ENCODE results near the gene NEXN.
"Not testable (repeated sequence)": the region's sequence is repeated elsewhere in the genome, so short reads cannot be mapped to it uniquely, and the experiment has no call there.

The NEXN gene

DNA sequence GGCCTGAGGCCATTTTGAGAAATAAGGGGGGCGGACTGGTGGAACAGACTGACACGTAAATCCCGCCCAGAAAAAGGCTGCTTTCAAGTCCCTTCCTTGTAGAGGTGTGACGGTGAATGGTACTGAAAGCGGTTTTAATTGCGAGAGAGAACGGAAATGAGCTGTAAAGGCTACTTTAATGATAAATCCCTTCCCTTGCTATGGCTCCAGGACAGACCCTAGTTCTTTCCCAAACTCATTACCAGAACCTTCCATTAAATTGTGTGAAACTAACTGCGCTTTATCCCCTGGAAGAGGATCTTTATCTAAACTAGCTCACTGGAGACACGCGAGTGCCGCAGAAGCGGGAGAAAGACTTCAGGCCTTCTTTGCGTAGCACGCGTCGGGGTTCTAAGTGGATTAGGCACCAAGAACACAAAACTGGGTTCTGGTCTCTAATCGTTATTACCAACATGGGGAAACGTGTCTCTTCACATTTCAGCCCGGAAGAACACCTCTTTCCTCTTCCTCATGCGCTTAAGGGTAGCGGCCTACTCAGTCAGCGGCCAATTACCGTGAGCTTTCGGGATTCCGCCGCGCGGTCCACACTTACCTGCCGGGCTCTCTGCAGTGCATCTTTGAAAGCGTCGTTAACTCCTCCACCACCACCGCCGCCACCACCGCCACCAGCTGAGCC, 90.0 kb downstream of the NEXN start:
- TF ChIP-seq, protein P1, sequence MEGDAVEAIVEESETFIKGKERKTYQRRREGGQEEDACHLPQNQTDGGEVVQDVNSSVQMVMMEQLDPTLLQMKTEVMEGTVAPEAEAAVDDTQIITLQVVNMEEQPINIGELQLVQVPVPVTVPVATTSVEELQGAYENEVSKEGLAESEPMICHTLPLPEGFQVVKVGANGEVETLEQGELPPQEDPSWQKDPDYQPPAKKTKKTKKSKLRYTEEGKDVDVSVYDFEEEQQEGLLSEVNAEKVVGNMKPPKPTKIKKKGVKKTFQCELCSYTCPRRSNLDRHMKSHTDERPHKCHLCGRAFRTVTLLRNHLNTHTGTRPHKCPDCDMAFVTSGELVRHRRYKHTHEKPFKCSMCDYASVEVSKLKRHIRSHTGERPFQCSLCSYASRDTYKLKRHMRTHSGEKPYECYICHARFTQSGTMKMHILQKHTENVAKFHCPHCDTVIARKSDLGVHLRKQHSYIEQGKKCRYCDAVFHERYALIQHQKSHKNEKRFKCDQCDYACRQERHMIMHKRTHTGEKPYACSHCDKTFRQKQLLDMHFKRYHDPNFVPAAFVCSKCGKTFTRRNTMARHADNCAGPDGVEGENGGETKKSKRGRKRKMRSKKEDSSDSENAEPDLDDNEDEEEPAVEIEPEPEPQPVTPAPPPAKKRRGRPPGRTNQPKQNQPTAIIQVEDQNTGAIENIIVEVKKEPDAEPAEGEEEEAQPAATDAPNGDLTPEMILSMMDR (conservative IDR thresholded peaks at IDR 0.05; ENCODE audit: control insufficient read depth, insufficient read depth, low read depth, low read length), result no peak
- peak; percentile 96 for DNase-seq (ENCODE audit: low read depth)
- H3K4me3 ChIP-seq (ENCODE audit: control insufficient read depth, low read depth, low read length), result peak overlapping the region; percentile 88

DNA sequence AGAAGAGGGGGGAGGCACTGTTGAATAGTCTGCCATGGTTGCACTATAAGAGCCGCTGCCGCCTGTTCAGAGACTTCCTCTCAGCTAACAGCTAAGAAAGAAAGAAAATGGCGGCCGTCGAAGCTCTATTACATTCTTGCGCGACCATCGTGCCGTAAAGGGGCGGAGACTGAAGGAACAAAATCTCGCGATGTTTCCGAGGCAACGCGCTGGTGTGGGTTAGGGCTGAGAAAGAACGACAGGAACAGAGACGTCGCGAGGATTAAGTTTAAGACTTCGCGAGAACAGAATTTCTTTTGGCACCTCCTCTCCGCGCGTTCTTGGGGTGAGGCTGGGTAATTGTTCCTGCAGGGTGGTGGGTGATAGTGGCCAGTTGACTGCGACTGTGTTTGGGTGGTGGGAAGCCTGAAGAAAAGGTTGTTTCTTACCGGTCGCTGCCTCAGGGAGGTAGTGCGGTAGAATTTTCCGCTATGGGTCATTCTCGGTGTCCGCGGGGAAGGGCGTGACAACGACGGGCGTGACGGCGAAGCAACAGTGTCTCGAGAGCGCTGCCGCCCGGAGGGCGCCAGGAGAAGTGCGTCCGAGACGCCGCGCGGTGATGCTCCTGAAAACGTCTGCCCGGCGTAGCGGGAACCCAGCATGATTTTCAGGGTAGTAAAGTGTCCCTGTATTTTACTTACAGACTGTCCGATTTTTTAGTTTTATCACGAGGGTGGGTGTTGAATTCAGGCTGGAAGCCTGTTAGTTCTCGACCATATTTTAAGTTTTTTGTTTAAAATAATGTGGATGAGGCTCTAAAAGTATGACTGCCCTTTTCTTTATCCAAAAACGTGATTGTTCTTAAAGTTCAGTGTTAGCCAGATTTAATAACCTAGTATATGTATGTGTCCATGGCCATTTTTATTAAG, 90.8 kb downstream of the NEXN start, which contains the start of gene FUBP1:
Gene FUBP1, minus strand, starts transcription at position 104 of the 908 bp plus-strand sequence. Its CDS starts 68 bp downstream, at position 36.
- TF ChIP-seq, protein P1 (conservative IDR thresholded peaks at IDR 0.05; ENCODE audit: control insufficient read depth, insufficient read depth, low read depth, low read length), result peak; percentile 57
- peak within 1 kb of the TSS; percentile 88 for H3K4me3 ChIP-seq (ENCODE audit: control insufficient read depth, low read depth, low read length)
- peak; percentile 100 for DNase-seq (ENCODE audit: low read depth)

DNA sequence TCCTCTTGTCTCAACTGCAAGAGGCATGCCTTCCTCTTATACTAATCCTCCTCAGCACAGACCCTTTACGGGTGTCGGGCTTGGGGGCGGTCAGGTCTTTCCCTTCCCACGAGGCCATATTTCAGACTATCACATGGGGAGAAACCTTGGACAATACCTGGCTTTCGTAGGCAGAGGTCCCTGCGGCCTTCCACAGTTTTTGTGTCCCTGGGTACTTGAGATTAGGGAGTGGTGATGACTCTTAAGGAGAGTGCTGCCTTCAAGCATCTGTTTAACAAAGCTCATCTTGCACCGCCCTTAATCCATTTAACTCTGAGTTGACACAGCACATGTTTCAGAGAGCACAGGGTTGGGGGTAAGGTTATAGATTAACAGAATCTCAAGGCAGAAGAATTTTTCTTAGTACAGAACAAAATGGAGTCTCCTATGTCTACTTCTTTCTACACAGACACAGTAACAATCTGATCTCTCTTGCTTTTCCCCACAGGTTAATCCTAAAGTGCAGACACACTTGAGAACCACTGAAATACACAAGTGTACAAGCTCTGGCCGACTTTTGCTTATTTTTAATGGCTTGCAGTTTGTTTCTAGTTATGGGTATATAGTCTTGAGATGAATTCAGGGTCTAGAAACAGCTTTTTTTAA, 95.0 kb downstream of the NEXN start:
- H3K4me3 ChIP-seq (ENCODE audit: control insufficient read depth, low read depth, low read length); DNase-seq (ENCODE audit: low read depth): not testable (repeated sequence)

DNA sequence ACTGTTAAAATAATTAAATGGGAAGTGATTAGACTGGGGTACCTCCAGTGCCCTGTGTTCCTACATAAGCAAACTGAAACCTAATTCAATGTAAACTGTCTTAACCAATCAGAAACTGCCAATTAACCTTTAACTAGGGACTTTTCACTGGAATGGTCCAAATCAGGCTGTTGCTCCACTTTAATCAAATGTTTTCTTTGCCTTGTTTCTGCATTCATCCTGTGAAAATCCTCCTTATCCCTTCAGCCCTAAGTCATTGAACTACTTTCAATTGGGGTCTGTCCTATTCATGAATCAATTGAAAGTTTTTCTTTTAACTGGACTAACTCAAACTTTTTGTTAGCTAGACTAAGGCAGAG, 95.6 kb downstream of the NEXN start:
- H3K4me3 ChIP-seq (ENCODE audit: control insufficient read depth, low read depth, low read length), result no peak overlapping the region
- TF ChIP-seq, protein P1 (conservative IDR thresholded peaks at IDR 0.05; ENCODE audit: control insufficient read depth, insufficient read depth, low read depth, low read length), result no peak

DNA sequence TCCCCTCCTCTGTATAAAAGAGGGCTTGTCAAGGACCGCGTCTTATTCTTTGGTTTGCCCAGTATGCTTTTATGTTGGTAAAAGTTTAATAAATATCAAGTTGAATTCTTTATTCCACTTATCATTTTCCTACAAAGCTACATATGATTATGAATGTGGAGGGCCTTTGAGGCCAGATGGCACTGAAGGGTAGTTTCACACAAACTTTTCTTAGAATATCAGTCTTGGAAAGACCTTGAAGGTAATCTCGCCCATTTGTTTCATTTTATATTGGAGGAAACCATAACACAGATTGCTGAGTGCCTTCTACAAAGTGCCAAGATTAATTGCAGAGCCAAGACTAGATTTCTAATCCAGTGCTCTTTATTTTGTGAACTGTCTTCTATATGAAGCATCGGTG, 96.2 kb downstream of the NEXN start:
- no peak overlapping the region for H3K4me3 ChIP-seq (ENCODE audit: control insufficient read depth, low read depth, low read length)
- TF ChIP-seq, protein P1 (conservative IDR thresholded peaks at IDR 0.05; ENCODE audit: control insufficient read depth, insufficient read depth, low read depth, low read length), result no peak
- DNase-seq (ENCODE audit: low read depth), result no peak

More for the DNA sequence above, 95.6 kb downstream of the NEXN start:
- DNase-seq (ENCODE audit: low read depth), result no peak

DNA sequence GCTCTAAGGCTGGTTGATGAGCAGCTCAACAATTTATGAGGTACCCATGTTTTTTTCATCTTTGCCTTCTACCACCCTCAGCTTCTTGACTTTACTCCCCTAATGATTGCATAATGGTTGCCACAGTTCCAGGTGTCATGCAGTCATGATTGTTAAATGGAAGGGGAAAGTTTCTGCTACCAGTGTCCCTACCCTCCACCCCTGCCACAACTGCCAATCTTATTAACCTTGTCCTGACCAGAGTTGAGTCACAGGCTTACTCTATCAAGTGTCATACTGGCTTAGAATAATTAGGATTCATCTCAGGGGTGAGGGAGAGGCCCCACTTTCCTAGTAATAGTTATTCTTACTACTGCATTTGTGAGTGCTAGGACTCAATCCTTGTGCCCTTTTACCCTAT, 98.4 kb downstream of the NEXN start:
- no peak overlapping the region for H3K4me3 ChIP-seq (ENCODE audit: control insufficient read depth, low read depth, low read length)
- DNase-seq (ENCODE audit: low read depth), result no peak
- TF ChIP-seq, protein P1 (conservative IDR thresholded peaks at IDR 0.05; ENCODE audit: control insufficient read depth, insufficient read depth, low read depth, low read length), result no peak

DNA sequence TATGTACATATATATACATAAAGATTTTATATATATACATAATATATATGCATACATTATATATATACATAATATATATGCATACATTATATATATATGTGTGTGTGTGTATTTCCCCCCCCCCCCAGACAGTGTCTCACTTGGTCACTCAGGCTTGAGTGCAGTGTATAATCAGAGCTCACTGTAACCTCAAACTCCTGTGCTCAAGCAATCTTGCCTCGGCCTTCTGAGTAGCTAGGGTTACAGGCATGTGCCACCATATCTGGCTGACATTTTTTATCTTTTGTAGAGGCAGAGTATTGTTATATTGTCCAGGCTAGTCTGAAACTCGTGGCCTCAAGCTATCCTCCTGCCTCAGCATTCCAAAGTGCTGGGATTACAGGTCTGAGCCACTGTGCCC, 99.5 kb downstream of the NEXN start:
- TF ChIP-seq, protein P1 (conservative IDR thresholded peaks at IDR 0.05; ENCODE audit: control insufficient read depth, insufficient read depth, low read depth, low read length), result no peak

More for the DNA sequence above, 99.5 kb downstream of the NEXN start:
- no peak overlapping the region for H3K4me3 ChIP-seq (ENCODE audit: control insufficient read depth, low read depth, low read length)
- no peak for DNase-seq (ENCODE audit: low read depth)

Data from fibroblast of mammary gland (primary cell).